HepG2 (cell line): ENCODE measurements around the gene PRRT2. TPM values are rescaled to one million over a fixed set of nuclear protein-coding genes. Genes with fewer than 3 reads are reported as not detected.

ENCODE experiments used
- CBX1 ChIP-seq: IDR thresholded peaks from one replicate; pipeline ENCODE4 v1.6.1; 2016; ENCODE audit warnings: antibody characterized with exemption, low read depth
- FOXO1 ChIP-seq: sonication (generic); formaldehyde crosslinking; IDR thresholded peaks from 2 replicates; pipeline ENCODE4 v1.4.0; 2020; ENCODE audit warnings: missing genetic modification reagents
- GABPA ChIP-seq, 2 experiments: IDR thresholded peaks; 2 replicates each; pipeline ENCODE4 v1.6.1; 2011 to 2016; ENCODE audit warnings: low read depth in 2 of 2, low read length in 1 of 2, missing biosample characterization in 1 of 2, missing genetic modification characterization in 1 of 2
- HNRNPH1 ChIP-seq: fragments of 200-400 bp; formaldehyde crosslinking; optimal IDR thresholded peaks from 2 replicates; pipeline ENCODE3; 2017; ENCODE audit warnings: mild to moderate bottlenecking, low read depth, low read length
- IKZF4 ChIP-seq: sonication (generic); formaldehyde crosslinking; IDR thresholded peaks from 2 replicates; pipeline ENCODE4 v1.5.1; 2020; ENCODE audit warnings: borderline replicate concordance, mild to moderate bottlenecking, low read depth, missing genetic modification reagents; ENCODE audit errors: not compliant biosample characterization
- ISX ChIP-seq: sonication (generic); formaldehyde crosslinking; conservative IDR thresholded peaks from 2 replicates; pipeline ENCODE4 v1.5.0; 2020; ENCODE audit warnings: missing genetic modification reagents
- JUNB ChIP-seq: sonication (generic); formaldehyde crosslinking; IDR thresholded peaks from 2 replicates; pipeline ENCODE4 v1.8.0; 2022; ENCODE audit warnings: missing genetic modification reagents, mild to moderate bottlenecking, borderline replicate concordance
- KDM6A ChIP-seq: IDR thresholded peaks from 2 replicates; pipeline ENCODE4 v1.6.1; 2016; ENCODE audit warnings: low read depth
- MYC ChIP-seq: sonication (generic); formaldehyde crosslinking; IDR thresholded peaks from 2 replicates; pipeline ENCODE4 v1.9.0; 2021; ENCODE audit warnings: missing genetic modification reagents, borderline replicate concordance
- NFE2L1 ChIP-seq: sonication (generic); formaldehyde crosslinking; IDR thresholded peaks from 2 replicates; pipeline ENCODE4 v1.4.0; 2020; ENCODE audit warnings: missing genetic modification reagents, mild to moderate bottlenecking, borderline replicate concordance
- NR2F1 ChIP-seq, 2 experiments: fragments of 450-650 bp in 1 of 2; formaldehyde crosslinking in 1 of 2; IDR thresholded peaks; 2 replicates each; pipeline versions ENCODE4 v1.5.0 to v1.6.1; 2016 to 2020; ENCODE audit warnings: mild to moderate bottlenecking in 1 of 2, missing compliant biosample characterization in 1 of 2, missing genetic modification reagents in 1 of 2, moderate library complexity in 1 of 2
- POLR2AphosphoS2 ChIP-seq: IDR thresholded peaks from 2 replicates; pipeline ENCODE4 v1.6.1; 2011; ENCODE audit warnings: low read depth, low read length, improper control_type of control experiment
- POLR2G ChIP-seq: fragments of 200-400 bp; formaldehyde crosslinking; IDR thresholded peaks from 2 replicates; pipeline ENCODE4 v1.6.1; 2018; ENCODE audit warnings: mild to moderate bottlenecking, low read depth, low read length, moderate library complexity
- ZFY ChIP-seq: sonication (generic); formaldehyde crosslinking; IDR thresholded peaks from 2 replicates; pipeline ENCODE4 v1.4.0; 2020; ENCODE audit warnings: missing genetic modification reagents
- ZNF121 ChIP-seq: sonication (generic); formaldehyde crosslinking; IDR thresholded peaks from 2 replicates; pipeline ENCODE4 v1.5.0; 2020; ENCODE audit warnings: mild to moderate bottlenecking, missing genetic modification reagents
- ZNF276 ChIP-seq: sonication (generic); formaldehyde crosslinking; IDR thresholded peaks from 2 replicates; pipeline ENCODE4 v1.4.0; 2020; ENCODE audit warnings: mild to moderate bottlenecking, low read depth, missing genetic modification reagents
- ZNF34 ChIP-seq: sonication (generic); formaldehyde crosslinking; IDR thresholded peaks from 2 replicates; pipeline ENCODE4 v1.4.0; 2020; ENCODE audit warnings: mild to moderate bottlenecking, missing genetic modification reagents, borderline replicate concordance
- ZNF430 ChIP-seq: sonication (generic); formaldehyde crosslinking; IDR thresholded peaks from 2 replicates; pipeline ENCODE4 v1.9.0; 2021; ENCODE audit warnings: mild to moderate bottlenecking, missing genetic modification reagents
- ZNF512 ChIP-seq: sonication (generic); formaldehyde crosslinking; IDR thresholded peaks from 2 replicates; pipeline ENCODE4 v1.4.0; 2020; ENCODE audit warnings: mild to moderate bottlenecking, missing genetic modification reagents
- ZNF670 ChIP-seq: sonication (generic); formaldehyde crosslinking; IDR thresholded peaks from 2 replicates; pipeline ENCODE4 v1.8.0; 2022; ENCODE audit warnings: mild to moderate bottlenecking, missing genetic modification reagents, borderline replicate concordance
- ZNF709 ChIP-seq: sonication (generic); formaldehyde crosslinking; IDR thresholded peaks from 2 replicates; pipeline ENCODE4 v1.5.0; 2020; ENCODE audit warnings: mild to moderate bottlenecking, missing genetic modification reagents
- ZNF746 ChIP-seq: sonication (generic); formaldehyde crosslinking; IDR thresholded peaks from 2 replicates; pipeline ENCODE4 v1.8.0; 2022; ENCODE audit warnings: mild to moderate bottlenecking, missing genetic modification reagents
- ZNF770 ChIP-seq: sonication (generic); formaldehyde crosslinking; IDR thresholded peaks from 2 replicates; pipeline ENCODE4 v1.5.0; 2020; ENCODE audit warnings: mild to moderate bottlenecking, missing genetic modification reagents
- ZUFSP ChIP-seq: sonication (generic); formaldehyde crosslinking; IDR thresholded peaks from 2 replicates; pipeline ENCODE4 v1.9.0; 2021; ENCODE audit warnings: missing genetic modification reagents, mild to moderate bottlenecking, borderline replicate concordance
- polyA plus RNA-seq, 8 experiments: library from polyadenylated mRNA; depleted of rRNA in 3 of 8; stranded (reverse) in 7 of 8; unstranded in 1 of 8; fragments of >200 nt; fragmentation: Illumina TruSeq in 4 of 8; extraction: Trizol in 4 of 8; gene quantifications; 2 replicates each; pipeline versions ENCODE4 v1.2.1 to v1.2.3, GENCODE V29; 2011 to 2016; ENCODE audit warnings: low read depth in 4 of 8, missing spikeins in 1 of 8, mixed read lengths in 1 of 8; ENCODE audit not compliant: insufficient read depth in 1 of 8
- total RNA-seq, 5 experiments: library from RNA; depleted of rRNA; stranded (reverse); fragments of >200 nt; fragmentation: Illumina TruSeq; extraction: Trizol; gene quantifications; 2 replicates each; pipeline ENCODE4 v1.2.3, GENCODE V29; 2016; ENCODE audit warnings: low read depth in 1 of 5

Gene PRRT2
- total and polyA plus RNA-seq, 2 of the 13 experiments (the other 11 are each of a cell fraction or from before 2014, with no cell fraction given) = 0.51 to 1.1 TPM

GRCh38 chr16:29821643-29822115 is 9.7 kb downstream of the PRRT2 start (continued):
- TF ChIP-seq ZNF670 (CRISPR knock-in tag) (no peak), ZNF512 (CRISPR knock-in tag) (no peak), NR2F1 (CRISPR knock-in tag; IDR thresholded peaks at IDR 0.05) (no peak), POLR2G (peak; percentile 23; the same call in 1 of the 2 replicates), HNRNPH1 (no peak), ZNF709 (CRISPR knock-in tag) (no peak), ZFY (CRISPR knock-in tag) (peak; percentile 44; the same call in 1 of the 2 replicates), ZNF746 (CRISPR knock-in tag) (no peak), ISX (no peak), ZNF276 (CRISPR knock-in tag) (no peak), MYC (no peak), POLR2AphosphoS2 (no peak), ZNF34 (CRISPR knock-in tag) (no peak), ZUFSP (CRISPR knock-in tag) (no peak), IKZF4 (CRISPR knock-in tag) (no peak), KDM6A (CRISPR knock-in tag) (no peak), JUNB (no peak), ZNF121 (no peak), ZNF770 (peak; percentile 88), GABPA (IDR thresholded peaks at IDR 0.05; ENCODE audit: low read depth, low read length) (no peak), GABPA (CRISPR knock-in tag; IDR thresholded peaks at IDR 0.05; ENCODE audit: low read depth) (peak; percentile 60; the same call in 1 of the 2 replicates), CBX1 (no peak), FOXO1 (no peak), NFE2L1 (no peak), ZNF430 (CRISPR knock-in tag) (no peak)
